HL-60 (cell line): ENCODE results near the gene SNX9.

Experiments used
- GABPA ChIP-seq: IDR thresholded peaks from 2 replicates; pipeline ENCODE4 v1.6.1; 2012; ENCODE audit warnings: low read depth
- POLR2AphosphoS5 ChIP-seq: IDR thresholded peaks from 2 replicates; pipeline ENCODE4 v1.6.1; 2012; ENCODE audit warnings: low read depth
- TF ChIP-seq, protein P1 (sequence below): IDR thresholded peaks from one replicate; pipeline ENCODE4 v1.5.1; 2011; ENCODE audit warnings: low read length, control low read depth, inconsistent platforms; ENCODE audit not compliant: insufficient read depth
- TF ChIP-seq, protein P2 (sequence below): IDR thresholded peaks from 2 replicates; pipeline ENCODE4 v1.6.1; 2012; ENCODE audit warnings: low read depth; ENCODE audit not compliant: insufficient replicate concordance

- no peak for TF ChIP-seq GABPA
- TF ChIP-seq, protein P1, sequence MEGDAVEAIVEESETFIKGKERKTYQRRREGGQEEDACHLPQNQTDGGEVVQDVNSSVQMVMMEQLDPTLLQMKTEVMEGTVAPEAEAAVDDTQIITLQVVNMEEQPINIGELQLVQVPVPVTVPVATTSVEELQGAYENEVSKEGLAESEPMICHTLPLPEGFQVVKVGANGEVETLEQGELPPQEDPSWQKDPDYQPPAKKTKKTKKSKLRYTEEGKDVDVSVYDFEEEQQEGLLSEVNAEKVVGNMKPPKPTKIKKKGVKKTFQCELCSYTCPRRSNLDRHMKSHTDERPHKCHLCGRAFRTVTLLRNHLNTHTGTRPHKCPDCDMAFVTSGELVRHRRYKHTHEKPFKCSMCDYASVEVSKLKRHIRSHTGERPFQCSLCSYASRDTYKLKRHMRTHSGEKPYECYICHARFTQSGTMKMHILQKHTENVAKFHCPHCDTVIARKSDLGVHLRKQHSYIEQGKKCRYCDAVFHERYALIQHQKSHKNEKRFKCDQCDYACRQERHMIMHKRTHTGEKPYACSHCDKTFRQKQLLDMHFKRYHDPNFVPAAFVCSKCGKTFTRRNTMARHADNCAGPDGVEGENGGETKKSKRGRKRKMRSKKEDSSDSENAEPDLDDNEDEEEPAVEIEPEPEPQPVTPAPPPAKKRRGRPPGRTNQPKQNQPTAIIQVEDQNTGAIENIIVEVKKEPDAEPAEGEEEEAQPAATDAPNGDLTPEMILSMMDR = no peak
- TF ChIP-seq POLR2AphosphoS5 = no peak
- TF ChIP-seq, protein P2, sequence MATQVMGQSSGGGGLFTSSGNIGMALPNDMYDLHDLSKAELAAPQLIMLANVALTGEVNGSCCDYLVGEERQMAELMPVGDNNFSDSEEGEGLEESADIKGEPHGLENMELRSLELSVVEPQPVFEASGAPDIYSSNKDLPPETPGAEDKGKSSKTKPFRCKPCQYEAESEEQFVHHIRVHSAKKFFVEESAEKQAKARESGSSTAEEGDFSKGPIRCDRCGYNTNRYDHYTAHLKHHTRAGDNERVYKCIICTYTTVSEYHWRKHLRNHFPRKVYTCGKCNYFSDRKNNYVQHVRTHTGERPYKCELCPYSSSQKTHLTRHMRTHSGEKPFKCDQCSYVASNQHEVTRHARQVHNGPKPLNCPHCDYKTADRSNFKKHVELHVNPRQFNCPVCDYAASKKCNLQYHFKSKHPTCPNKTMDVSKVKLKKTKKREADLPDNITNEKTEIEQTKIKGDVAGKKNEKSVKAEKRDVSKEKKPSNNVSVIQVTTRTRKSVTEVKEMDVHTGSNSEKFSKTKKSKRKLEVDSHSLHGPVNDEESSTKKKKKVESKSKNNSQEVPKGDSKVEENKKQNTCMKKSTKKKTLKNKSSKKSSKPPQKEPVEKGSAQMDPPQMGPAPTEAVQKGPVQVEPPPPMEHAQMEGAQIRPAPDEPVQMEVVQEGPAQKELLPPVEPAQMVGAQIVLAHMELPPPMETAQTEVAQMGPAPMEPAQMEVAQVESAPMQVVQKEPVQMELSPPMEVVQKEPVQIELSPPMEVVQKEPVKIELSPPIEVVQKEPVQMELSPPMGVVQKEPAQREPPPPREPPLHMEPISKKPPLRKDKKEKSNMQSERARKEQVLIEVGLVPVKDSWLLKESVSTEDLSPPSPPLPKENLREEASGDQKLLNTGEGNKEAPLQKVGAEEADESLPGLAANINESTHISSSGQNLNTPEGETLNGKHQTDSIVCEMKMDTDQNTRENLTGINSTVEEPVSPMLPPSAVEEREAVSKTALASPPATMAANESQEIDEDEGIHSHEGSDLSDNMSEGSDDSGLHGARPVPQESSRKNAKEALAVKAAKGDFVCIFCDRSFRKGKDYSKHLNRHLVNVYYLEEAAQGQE = no peak
Observed at GRCh38 chr6:157943964-157944283, 120.9 kb downstream of the SNX9 start.
